ENCODE data around the gene E2F4. TPM values are rescaled to one million over a fixed set of nuclear protein-coding genes. Genes with fewer than 3 reads are reported as not detected.

Gene E2F4
- total and polyA plus RNA-seq, 2 of the 8 experiments (the other 6 are each of a cell fraction or from before 2014, with no cell fraction given): 79.9 to 157 TPM

GRCh38 chr16:67170168-67170948 is 21.6 kb upstream of the E2F4 start, which contains the start of gene NOL3:
NOL3 (plus strand) TSS chr16:67170538.
- peak within 1 kb of the TSS; percentile 81 for H4K8ac ChIP-seq (ENCODE audit: extremely low read depth, insufficient read depth, low read length)
- peak within 1 kb of the TSS; percentile 67; the same call in 1 of the 2 replicates for H2AFZ ChIP-seq (ENCODE audit: low read length)
- TF ChIP-seq NRF1 (IDR thresholded peaks at IDR 0.05; ENCODE audit: low read depth, low read length) (peak; percentile 57), JUND (IDR thresholded peaks at IDR 0.05; ENCODE audit: low read length) (no peak), YY1 (IDR thresholded peaks at IDR 0.05; ENCODE audit: low read depth, low read length) (no peak), MAFK (IDR thresholded peaks at IDR 0.05; ENCODE audit: low read depth, low read length) (peak; percentile 38; the same call in 1 of the 2 replicates), BACH1 (IDR thresholded peaks at IDR 0.05; ENCODE audit: low read length) (0 out of 2 replicates have a peak, but pooled peaks have one; percentile 9), EZH2 (IDR thresholded peaks at IDR 0.05; ENCODE audit: low read depth, low read length, severe bottlenecking) (no peak)
- TF ChIP-seq, protein P1, sequence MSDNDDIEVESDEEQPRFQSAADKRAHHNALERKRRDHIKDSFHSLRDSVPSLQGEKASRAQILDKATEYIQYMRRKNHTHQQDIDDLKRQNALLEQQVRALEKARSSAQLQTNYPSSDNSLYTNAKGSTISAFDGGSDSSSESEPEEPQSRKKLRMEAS (IDR thresholded peaks at IDR 0.05): peak; percentile 51; the same call in 1 of the 2 replicates
- TF ChIP-seq, protein P2, sequence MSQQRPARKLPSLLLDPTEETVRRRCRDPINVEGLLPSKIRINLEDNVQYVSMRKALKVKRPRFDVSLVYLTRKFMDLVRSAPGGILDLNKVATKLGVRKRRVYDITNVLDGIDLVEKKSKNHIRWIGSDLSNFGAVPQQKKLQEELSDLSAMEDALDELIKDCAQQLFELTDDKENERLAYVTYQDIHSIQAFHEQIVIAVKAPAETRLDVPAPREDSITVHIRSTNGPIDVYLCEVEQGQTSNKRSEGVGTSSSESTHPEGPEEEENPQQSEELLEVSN (IDR thresholded peaks at IDR 0.05): peak; percentile 67
- H3K23me2 ChIP-seq (ENCODE audit: low read depth, low read length): peaks cover 21% of the 10 kb centered on the region
- H3K18ac ChIP-seq (ENCODE audit: extremely low read depth, low read length): peak within 1 kb of the TSS; percentile 68
- no peaks in the 10 kb centered on the region for H3K9me3 ChIP-seq (ENCODE audit: insufficient read depth in 2 of 2, low read depth in 1 of 2, low read length in 1 of 2)
- peaks cover 5 to 20% of the 10 kb centered on the region in 2 experiments for H4K20me1 ChIP-seq (replicated peaks in 1 of 2; ENCODE audit: control insufficient read depth in 1 of 2, insufficient read depth in 2 of 2, low read length in 2 of 2)
- H4K91ac ChIP-seq (replicated peaks; ENCODE audit: insufficient read length, low read length): no peak within 1 kb of the TSS
- peak within 1 kb of the TSS; percentile 81; the same call in 1 of the 2 replicates for H2BK15ac ChIP-seq (ENCODE audit: low read length)
- peaks cover 77 to 97% (median 95%) of the 10 kb centered on the region in 4 experiments for H3K27me3 ChIP-seq (replicated peaks in 1 of 4; ENCODE audit: control insufficient read depth in 3 of 4, extremely low read depth in 1 of 4, insufficient read depth in 3 of 4, low read length in 3 of 4)
- H3K56ac ChIP-seq (replicated peaks; ENCODE audit: insufficient read length, low read depth, low read length): peak within 1 kb of the TSS; percentile 34
- peaks cover 2% of the 10 kb centered on the region; the same call in 1 of the 2 replicates for H3K79me1 ChIP-seq (ENCODE audit: low read depth, low read length)
- peak within 1 kb of the TSS; percentile 79 to 89 for H3K4me2 ChIP-seq (ENCODE audit: insufficient read depth in 1 of 2, low read depth in 2 of 2, low read length in 2 of 2)
- no peak within 1 kb of the TSS for H4K5ac ChIP-seq (ENCODE audit: insufficient read length, low read depth, low read length)
- no peak within 1 kb of the TSS for H3K27ac ChIP-seq (ENCODE audit: low read depth, low read length)
- peaks cover 0 to 43% (median 29%) of the 10 kb centered on the region in 4 experiments; a peak in 6 of 7 replicates for H3K4me1 ChIP-seq (replicated peaks in 1 of 4; ENCODE audit: control insufficient read depth in 3 of 4, insufficient read depth in 4 of 4, low read length in 3 of 4)
- no peaks in the 10 kb centered on the region for H3K36me3 ChIP-seq (ENCODE audit: control insufficient read depth in 2 of 4, insufficient read depth in 4 of 4, low read length in 3 of 4)
- CTCF ChIA-PET (ENCODE audit: partially characterized antibody): interaction anchor here (0.6 to 19.3 kb wide), 22 partner anchors 9 to 253 kb away, joined by 3 to 291 read pairs (median 5); partner anchors contain the start of genes B3GNT9, CES3, ELMO3 and EXOC3L1
- H3K23ac ChIP-seq (ENCODE audit: insufficient read length): no peak within 1 kb of the TSS
- no peak for FAIRE-seq
- H2BK120ac ChIP-seq (replicated peaks; ENCODE audit: low read depth, low read length): no peak within 1 kb of the TSS
- H2BK20ac ChIP-seq (ENCODE audit: low read length): no peak within 1 kb of the TSS; the same call in 1 of the 2 replicates
- H2BK5ac ChIP-seq (ENCODE audit: low read depth, low read length): no peak within 1 kb of the TSS
- no peaks in the 10 kb centered on the region for H3K79me2 ChIP-seq (ENCODE audit: control insufficient read depth in 1 of 2, insufficient read depth in 2 of 2, low read length in 2 of 2)
- no peak within 1 kb of the TSS for H3K4ac ChIP-seq (replicated peaks; ENCODE audit: insufficient read length, low read depth, low read length)
- peak within 1 kb of the TSS; percentile 71; the same call in 1 of the 2 replicates for H2BK12ac ChIP-seq (ENCODE audit: low read depth, low read length)
- H3K14ac ChIP-seq (ENCODE audit: insufficient read length): no peak within 1 kb of the TSS
- peak in 1 of 2 experiments; percentile 79 for DNase-seq (ENCODE audit: low read depth in 1 of 2, low spot score in 2 of 2)
- no peak within 1 kb of the TSS; a peak in 1 of 7 replicates for H3K9ac ChIP-seq (replicated peaks in 1 of 4; ENCODE audit: extremely low read depth in 1 of 4, low read depth in 3 of 4, low read length in 3 of 4)
- H2AK5ac ChIP-seq (ENCODE audit: low read depth, low read length): 0 out of 2 replicates have a peak within 1 kb of the TSS, but pooled peaks have one; percentile 69
- H3K4me3 ChIP-seq (ENCODE audit: extremely low read depth in 1 of 4, insufficient read depth in 2 of 4, low read depth in 3 of 4, low read length in 4 of 4): peak within 1 kb of the TSS; percentile 17 to 65 (median 50)
- WGBS, 2 experiments (ENCODE audit: extremely low coverage in 1 of 2, insufficient coverage in 1 of 2, insufficient read length in 1 of 2, insufficient replicate concordance in 2 of 2, low coverage in 1 of 2, low lambda C conversion rate in 2 of 2, missing lambda C conversion rate in 1 of 2): 2% methylated on average over 27 of the region's 50 CpGs; no CpG with 5 or more reads in 1 of the 2 experiments
- POLR2A ChIA-PET (ENCODE audit: partially characterized antibody): interaction anchor here (0.7 to 2.7 kb wide), 8 partner anchors 10 to 792 kb away, joined by 3 to 11 read pairs (median 4); partner anchors contain the start of genes ELMO3, FBXL8 and TRADD
